ENCODE data around the gene MFNG. TPM values are rescaled to one million over a fixed set of nuclear protein-coding genes. Genes with fewer than 3 reads are reported as not detected.

MFNG gene
- total RNA-seq, 1 experiment from 2014 or later: not detected

DNA sequence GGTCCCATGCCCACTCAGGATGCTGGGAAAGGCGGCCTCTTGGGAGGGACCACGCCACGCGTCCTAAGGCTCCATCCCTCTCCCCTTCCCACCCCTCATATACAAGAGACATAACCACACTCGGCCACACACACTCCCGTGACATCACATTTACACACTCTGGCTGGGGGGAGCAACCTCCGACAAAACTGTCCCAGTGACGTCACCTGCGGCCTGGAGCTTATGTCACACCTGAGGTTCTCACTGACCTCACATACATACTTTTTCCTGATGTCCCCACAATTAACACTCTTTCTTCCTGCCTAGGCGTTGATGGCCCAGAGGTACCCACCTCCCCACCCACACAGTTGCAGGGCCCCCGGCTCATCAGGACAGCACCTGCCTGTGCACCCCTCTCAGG, 60.8 kb downstream of the MFNG start:
- in situ Hi-C loops (cut with HindIII; ENCODE audit: low pct_unique_long_range_greater_than_20kb, low sequenced_read_pairs): no loop called here
- no peak for DNase-seq (ENCODE audit: low read depth, low spot score)

DNA sequence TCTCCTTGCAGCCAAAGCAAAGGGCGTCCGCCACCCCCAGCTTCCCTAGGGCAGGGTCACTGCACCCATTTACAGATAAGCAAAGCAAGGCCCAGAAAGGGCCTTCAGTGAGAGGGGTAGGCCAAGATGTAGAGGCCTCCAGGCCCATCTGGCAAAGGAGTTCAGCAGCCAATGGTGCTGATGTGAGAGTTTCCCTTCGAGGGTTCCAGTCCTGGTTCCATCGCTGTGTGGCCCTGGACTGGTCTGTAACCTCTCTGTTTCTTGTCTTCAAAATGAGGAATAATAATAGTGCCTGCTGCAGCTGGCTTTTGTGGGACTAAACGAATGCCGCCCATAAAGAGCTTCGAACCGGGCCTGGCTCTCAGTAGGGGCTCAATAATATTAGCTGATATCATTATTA, 62.9 kb downstream of the MFNG start:
- no peak for DNase-seq (ENCODE audit: low read depth, low spot score)
- in situ Hi-C loops (cut with HindIII; ENCODE audit: low pct_unique_long_range_greater_than_20kb, low sequenced_read_pairs): no loop called here

DNA sequence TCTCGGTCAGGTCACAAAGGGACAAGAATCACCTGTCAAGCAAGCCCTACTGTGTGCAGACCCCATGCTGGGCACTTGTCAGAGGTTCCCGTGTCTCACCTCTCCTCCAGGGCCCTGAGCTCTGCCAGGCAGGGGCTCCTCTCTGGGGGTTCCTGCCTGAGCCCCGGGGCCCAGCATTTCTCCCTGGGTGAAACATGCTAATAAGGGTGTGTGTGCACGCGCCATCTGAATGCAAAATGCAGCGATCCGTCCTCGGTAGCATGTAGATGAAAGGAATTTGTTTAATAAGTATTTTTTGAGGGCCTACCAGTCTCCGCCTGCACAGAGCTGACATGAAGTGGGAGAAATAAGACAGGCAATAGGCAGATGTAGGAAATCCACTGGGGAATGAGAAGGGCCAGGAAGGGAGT, 64.7 kb downstream of the MFNG start:
- in situ Hi-C loops (cut with HindIII; ENCODE audit: low pct_unique_long_range_greater_than_20kb, low sequenced_read_pairs): no loop called here
- DNase-seq (ENCODE audit: low read depth, low spot score): no peak

DNA sequence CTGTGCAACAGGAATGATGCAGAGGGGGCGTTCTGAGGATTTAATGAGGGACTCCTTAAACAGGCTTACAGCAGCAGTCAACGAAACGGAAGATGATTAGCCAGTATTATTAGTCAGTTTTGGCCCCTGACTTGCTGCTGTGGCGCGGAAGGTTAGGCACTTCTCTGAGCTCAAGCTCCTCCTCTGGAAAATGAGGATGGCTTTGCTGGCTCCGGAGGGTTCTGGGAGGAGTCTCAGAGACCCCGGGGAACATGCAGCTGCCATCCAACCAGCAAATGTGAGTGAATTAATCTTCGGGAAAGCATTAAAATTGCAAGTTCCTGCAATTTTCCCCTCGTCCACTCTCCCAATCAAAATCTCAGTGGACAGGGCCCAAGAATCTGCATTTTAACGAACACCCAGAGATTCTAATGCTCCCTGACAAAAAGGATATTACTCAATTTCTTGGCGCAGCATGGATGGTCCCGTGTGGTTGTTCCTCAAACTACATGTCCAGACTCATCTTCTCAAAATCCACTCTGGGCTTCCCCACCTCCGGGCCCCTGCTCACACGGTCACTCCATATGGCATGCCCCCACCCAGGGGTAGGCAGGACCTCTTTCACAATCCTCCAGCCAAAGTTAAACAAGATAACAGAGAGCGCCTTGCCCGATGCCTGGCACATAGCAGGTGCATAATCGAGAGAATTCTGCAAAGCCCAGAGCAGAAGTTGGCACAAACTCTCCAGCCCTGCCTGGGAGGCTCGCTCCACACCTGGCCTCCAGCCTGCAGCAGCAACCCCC, 65.3 kb downstream of the MFNG start:
- in situ Hi-C loops (cut with HindIII; ENCODE audit: low pct_unique_long_range_greater_than_20kb, low sequenced_read_pairs): no loop called here
- no peak for DNase-seq (ENCODE audit: low read depth, low spot score)

DNA sequence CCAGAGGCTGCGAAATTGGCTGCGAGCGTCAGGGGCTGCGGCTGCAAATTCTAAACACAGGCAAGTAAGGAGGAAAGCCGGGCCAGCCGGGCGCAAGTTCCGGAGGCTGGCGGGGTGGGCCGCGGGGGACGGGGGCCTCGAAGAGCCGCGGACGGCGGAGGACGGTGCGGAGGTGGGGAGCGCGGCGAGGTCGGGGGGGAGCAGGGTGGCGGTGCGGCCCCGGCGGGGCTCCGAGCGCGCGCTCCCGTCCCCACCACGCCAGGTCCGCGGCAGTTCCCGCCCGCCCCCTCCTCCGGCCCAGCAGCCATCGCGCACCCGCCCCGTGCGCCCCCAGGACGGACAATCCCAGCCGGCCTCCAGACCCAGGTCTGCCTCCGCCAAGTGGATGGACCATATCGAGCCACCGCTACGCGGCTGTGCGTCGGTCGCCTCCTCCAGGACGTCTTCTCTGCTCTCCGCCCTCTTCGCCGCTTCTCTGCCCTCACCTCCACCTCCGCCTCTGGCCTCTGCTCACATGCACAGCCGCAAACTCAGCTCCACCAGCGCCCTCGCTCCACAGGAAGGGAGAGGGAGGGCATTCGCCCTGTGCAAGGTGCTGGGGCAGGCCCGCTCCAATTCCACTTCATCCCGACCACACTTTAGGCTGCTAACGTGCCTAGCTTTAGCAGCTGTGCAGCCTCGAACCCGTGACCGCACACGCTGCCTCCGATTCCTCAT, 66.1 kb downstream of the MFNG start:
- no peak for DNase-seq (ENCODE audit: low read depth, low spot score)
- in situ Hi-C loops (cut with HindIII; ENCODE audit: low pct_unique_long_range_greater_than_20kb, low sequenced_read_pairs): no loop called here

DNA sequence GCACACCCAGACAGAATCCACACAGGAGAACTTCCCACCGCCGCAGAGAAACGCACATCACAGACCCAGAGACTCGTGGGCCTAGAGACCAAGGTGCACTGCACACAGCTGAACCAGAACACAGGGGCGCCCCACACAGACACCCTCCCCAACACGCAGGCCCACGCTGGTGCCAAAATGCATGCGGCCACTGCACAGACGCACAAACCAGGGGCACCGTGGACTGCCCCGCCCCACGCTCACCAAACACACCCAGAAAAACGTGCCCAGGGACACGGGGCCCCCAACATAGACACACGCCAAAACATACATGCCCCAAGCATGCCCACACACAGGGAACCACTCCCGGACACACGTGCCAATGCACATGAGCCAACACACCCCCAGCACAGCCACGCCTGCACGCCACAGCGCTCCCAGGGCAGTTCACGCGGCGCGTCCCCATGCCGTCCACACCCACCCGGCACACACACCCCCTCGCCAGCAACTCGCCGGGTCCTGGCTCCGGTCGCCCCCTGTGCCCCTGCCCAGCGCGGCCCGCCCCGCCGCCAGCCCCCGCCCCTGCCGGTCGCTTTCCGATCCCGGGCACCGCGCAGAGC, 66.7 kb downstream of the MFNG start:
- no peak for DNase-seq (ENCODE audit: low read depth, low spot score)
- in situ Hi-C loops (cut with HindIII; ENCODE audit: low pct_unique_long_range_greater_than_20kb, low sequenced_read_pairs): no loop called here

Other genes with a start within 250 kb of the MFNG start
- gene RAC2, start 242.1 kb downstream of the MFNG start, total RNA-seq (2014; rRNA removed; shearing (Covaris generic)): not detected in 2 replicates
- 0.08 and 0.11 TPM in 2 replicates for gene CYTH4, start 203.9 kb downstream of the MFNG start, total RNA-seq (2014; rRNA removed; shearing (Covaris generic))
- gene ELFN2, start 58.9 kb downstream of the MFNG start, total RNA-seq (2014; rRNA removed; shearing (Covaris generic)): 0.34 and 0.40 TPM in 2 replicates
- 2.0 and 3.1 TPM in 2 replicates for gene CARD10, start 33.0 kb upstream of the MFNG start, total RNA-seq (2014; rRNA removed; shearing (Covaris generic))
- gene CDC42EP1, start 74.1 kb upstream of the MFNG start, total RNA-seq (2014; rRNA removed; shearing (Covaris generic)): 25.4 and 30.7 TPM in 2 replicates
- not detected in 2 replicates for gene LGALS2, start 93.7 kb upstream of the MFNG start, total RNA-seq (2014; rRNA removed; shearing (Covaris generic))
- 62.0 and 70.3 TPM in 2 replicates for gene GGA1, start 122.5 kb upstream of the MFNG start, total RNA-seq (2014; rRNA removed; shearing (Covaris generic))
- 3.9 and 5.5 TPM in 2 replicates for gene SH3BP1, start 153.3 kb upstream of the MFNG start, total RNA-seq (2014; rRNA removed; shearing (Covaris generic))
- 61.7 and 64.4 TPM in 2 replicates for gene PDXP, start 172.3 kb upstream of the MFNG start, total RNA-seq (2014; rRNA removed; shearing (Covaris generic))
- 978 and 1,315 TPM in 2 replicates for gene LGALS1, start 189.3 kb upstream of the MFNG start, total RNA-seq (2014; rRNA removed; shearing (Covaris generic))
- gene NOL12, start 200.0 kb upstream of the MFNG start, total RNA-seq (2014; rRNA removed; shearing (Covaris generic)): 50.7 and 57.9 TPM in 2 replicates
- 22.4 and 25.6 TPM in 2 replicates for gene TRIOBP, start 210.7 kb upstream of the MFNG start, total RNA-seq (2014; rRNA removed; shearing (Covaris generic))

Measured in SK-MEL-5 (cell line).